Right kidney (tissue), 9 donors: ENCODE data around the gene ARX.

Source experiments
- DNase-seq: peaks from one replicate; pipeline ENCODE4 v3.0.0-alpha.2; 2016
- long read RNA-seq, 8 donors: transcript quantifications; one replicate each; lab custom pipeline, GENCODE V29; 2026

The ARX gene
- long read RNA-seq, donor 1: 0 reads
- long read RNA-seq, donor 2: 0 reads
- long read RNA-seq, donor 3: 0 reads
- long read RNA-seq, donor 4: 0 reads
- long read RNA-seq, donor 5: 0 reads
- long read RNA-seq, donor 6: 0 reads
- long read RNA-seq, donor 7: 0 reads
- long read RNA-seq, donor 8: 0 reads

GRCh38 chrX:25015486-25016360, at the start of gene ARX:
Gene ARX, minus strand, starts transcription at chrX:25015965. Its CDS starts 228 bp downstream, at chrX:25015737.
- peak; percentile 51 for DNase-seq

GRCh38 chrX:25059273-25059672, 43.5 kb upstream of the ARX start:
- no peak for DNase-seq

- DNase-seq: no peak
Observed at GRCh38 chrX:25052798-25053534, 37.2 kb upstream of the ARX start.

- DNase-seq: no peak
Observed at GRCh38 chrX:25049971-25050370, 34.2 kb upstream of the ARX start.

- no peak for DNase-seq
Observed at GRCh38 chrX:25049357-25049756, 33.6 kb upstream of the ARX start.

- DNase-seq: no peak
Observed at GRCh38 chrX:25048178-25048577, 32.4 kb upstream of the ARX start.

GRCh38 chrX:25043192-25043591, 27.4 kb upstream of the ARX start:
- DNase-seq: no peak

GRCh38 chrX:25039036-25039435, 23.3 kb upstream of the ARX start:
- DNase-seq: no peak

GRCh38 chrX:25034889-25035288, 19.1 kb upstream of the ARX start:
- no peak for DNase-seq

- no peak for DNase-seq
Observed at GRCh38 chrX:25029288-25029825, 13.6 kb upstream of the ARX start.

GRCh38 chrX:25028726-25029125, 13.0 kb upstream of the ARX start:
- no peak for DNase-seq

- DNase-seq: no peak
Observed at GRCh38 chrX:25026576-25026975, 10.8 kb upstream of the ARX start.

- no peak for DNase-seq
Observed at GRCh38 chrX:25025615-25026014, 9.8 kb upstream of the ARX start.

- no peak for DNase-seq
Observed at GRCh38 chrX:25023908-25024307, 8.1 kb upstream of the ARX start.

GRCh38 chrX:25022499-25023325, 6.9 kb upstream of the ARX start:
- peak; percentile 26 for DNase-seq

- DNase-seq: peak; percentile 56
Observed at GRCh38 chrX:25020905-25021449, 5.2 kb upstream of the ARX start.

GRCh38 chrX:25020391-25020904, 4.7 kb upstream of the ARX start:
- DNase-seq: peak; percentile 31

GRCh38 chrX:25019707-25020390, 4.1 kb upstream of the ARX start:
- DNase-seq: peak; percentile 29

- no peak for DNase-seq
Observed at GRCh38 chrX:25018682-25019081, 2.9 kb upstream of the ARX start.

- peak; percentile 52 for DNase-seq
Observed at GRCh38 chrX:25017667-25018247, 2.0 kb upstream of the ARX start.
